GM12865 (cell line): ENCODE results near the gene SORT1.
"Not testable (repeated sequence)": the region's sequence is repeated elsewhere in the genome, so short reads cannot be mapped to it uniquely, and the experiment has no call there.

Source experiments
- DNase-seq: peaks from one replicate; pipeline ENCODE4 v3.0.0; 2010; ENCODE audit warnings: low read depth
- H3K4me3 ChIP-seq: 2 replicates; pipeline ENCODE4 v1.5.1; 2011; ENCODE audit warnings: mild to moderate bottlenecking, low read depth, low read length, control low read depth
- CTCF ChIP-seq: IDR thresholded peaks from 2 replicates; pipeline ENCODE4 v1.5.1; 2011; ENCODE audit warnings: low read length, control low read depth, low read depth, inconsistent platforms; ENCODE audit not compliant: insufficient read depth; ENCODE audit errors: missing control alignments

The SORT1 gene

GRCh38 chr1:109397581-109398342 lies at the start of gene SORT1:
TSS of gene SORT1 (minus strand) at chr1:109397918. CDS start at chr1:109397892, 26 bp downstream.
- peak; percentile 67 for DNase-seq
- TF ChIP-seq CTCF = no peak
- peak within 1 kb of the TSS; percentile 46 for H3K4me3 ChIP-seq

- H3K4me3 ChIP-seq, DNase-seq: not testable (repeated sequence)
Measured at GRCh38 chr1:109445949-109446695, 48.4 kb upstream of the SORT1 start.

- DNase-seq = no peak
- no peak overlapping the region for H3K4me3 ChIP-seq
- TF ChIP-seq CTCF = no peak
Measured at GRCh38 chr1:109444346-109444745, 46.6 kb upstream of the SORT1 start.

- no peak overlapping the region for H3K4me3 ChIP-seq
- TF ChIP-seq CTCF = no peak
- no peak for DNase-seq
Measured at GRCh38 chr1:109443476-109443875, 45.8 kb upstream of the SORT1 start.

GRCh38 chr1:109441069-109441468 lies 43.4 kb upstream of the SORT1 start:
- no peak overlapping the region for H3K4me3 ChIP-seq
- DNase-seq = no peak
- no peak for TF ChIP-seq CTCF

DNA sequence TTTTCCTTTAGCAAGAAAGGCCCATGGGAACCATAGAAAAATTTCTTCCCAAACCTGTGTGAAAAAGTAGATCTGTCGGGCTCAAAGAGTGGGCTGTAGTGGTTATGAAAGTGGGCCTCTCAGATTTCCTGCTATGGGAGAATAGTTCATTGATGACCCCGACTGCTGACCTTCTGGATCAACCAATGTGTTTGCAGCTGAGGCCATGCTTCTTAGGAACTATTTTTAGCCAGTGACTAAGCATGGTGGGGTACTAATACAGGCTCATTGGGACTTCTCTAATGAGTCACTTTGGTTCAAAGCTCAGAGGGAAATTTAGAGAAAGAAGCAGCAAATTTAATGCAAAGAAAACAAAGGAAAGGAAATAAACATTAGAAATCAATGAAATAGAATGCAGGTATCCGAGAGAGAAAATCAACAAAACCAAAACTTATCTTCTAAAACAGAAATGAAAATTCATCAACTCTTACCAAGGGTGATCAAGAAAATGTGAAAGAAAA lies 41.1 kb upstream of the SORT1 start:
- no peak overlapping the region for H3K4me3 ChIP-seq
- TF ChIP-seq CTCF = no peak
- peak; percentile 47 for DNase-seq

DNA sequence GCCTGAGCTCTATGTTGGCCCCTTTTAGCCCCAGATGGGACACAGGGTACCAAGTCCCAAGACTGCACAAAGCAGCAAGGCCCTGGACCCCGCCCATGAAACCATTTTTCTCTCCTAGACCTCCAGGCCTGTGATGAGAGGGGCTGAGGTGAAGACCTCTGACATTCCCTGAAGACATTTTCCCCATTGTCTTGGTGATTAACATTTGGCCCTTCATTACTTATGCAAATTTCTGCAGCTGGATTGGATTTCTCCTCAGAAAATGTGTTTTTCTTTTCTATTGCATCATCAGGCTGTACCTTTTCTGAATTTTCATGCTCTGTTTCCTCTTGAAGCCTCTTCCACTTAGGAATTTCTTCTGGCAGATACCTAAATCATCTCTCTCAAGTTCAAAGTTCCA lies 36.8 kb upstream of the SORT1 start:
- no peak for TF ChIP-seq CTCF
- H3K4me3 ChIP-seq = no peak overlapping the region
- DNase-seq = no peak
